Kidney (tissue), 14 donors: Measurements from ENCODE around the gene PTPN9. TPM values are rescaled to one million over a fixed set of nuclear protein-coding genes. Genes with fewer than 3 reads are reported as not detected.
A peak's percentile ranks its signal among the peaks of the same experiment; 100 is the strongest.

Experiments
- DNase-seq, 5 donors: peaks; one replicate each; pipeline ENCODE4 v3.0.0-alpha.2; 2013 to 2020
- FAIRE-seq: peaks from 2 replicates; lab custom pipeline; 2012; peaks lifted over from hg19 to GRCh38; lab: Jason Lieb, UNC
- H3K27ac ChIP-seq, 2 donors: one replicate each; pipeline ENCODE4 v1.7.0; 2013; ENCODE audit warnings: low read depth in 2 of 2, low read length in 2 of 2, inconsistent platforms in 1 of 2
- H3K27me3 ChIP-seq: one replicate; pipeline ENCODE4 v1.7.1; 2013; ENCODE audit warnings: low read length, inconsistent platforms; ENCODE audit not compliant: control insufficient read depth, insufficient read depth
- H3K36me3 ChIP-seq, 3 donors: one replicate each; pipeline versions ENCODE4 v1.7.0 to v1.7.1; 2013; ENCODE audit warnings: low read length in 3 of 3, control low read depth in 1 of 3, inconsistent platforms in 1 of 3; ENCODE audit not compliant: insufficient read depth in 3 of 3, control insufficient read depth in 2 of 3
- H3K4me1 ChIP-seq, 3 donors: one replicate each; pipeline versions ENCODE4 v1.7.0 to v1.7.1; 2013; ENCODE audit warnings: low read length in 3 of 3, inconsistent platforms in 1 of 3, low read depth in 1 of 3; ENCODE audit not compliant: control insufficient read depth in 2 of 3, insufficient read depth in 2 of 3
- H3K4me3 ChIP-seq, 3 donors: one replicate each; pipeline versions ENCODE4 v1.7.0 to v1.8.1; 2013; ENCODE audit warnings: low read length in 3 of 3, control low read depth in 1 of 3, inconsistent platforms in 1 of 3
- H3K9ac ChIP-seq, 3 donors: one replicate each; pipeline versions ENCODE4 v1.7.0 to v1.7.1; 2013; ENCODE audit warnings: low read length in 3 of 3, control low read depth in 1 of 3, inconsistent platforms in 1 of 3
- H3K9me3 ChIP-seq, 3 donors: one replicate each; pipeline versions ENCODE4 v1.7.0 to v1.7.1; 2013; ENCODE audit warnings: low read length in 3 of 3, control low read depth in 1 of 3, inconsistent platforms in 1 of 3; ENCODE audit not compliant: control insufficient read depth in 2 of 3, insufficient read depth in 1 of 3
- CTCF ChIP-seq: IDR thresholded peaks from 3 replicates; pipeline ENCODE4 v1.5.1; 2012; ENCODE audit warnings: mild to moderate bottlenecking, moderate library complexity, borderline replicate concordance; ENCODE audit not compliant: insufficient read depth; ENCODE audit errors: extremely low read depth
- intact Hi-C: fragments of 100-400 bp; cut with DNase I; formaldehyde crosslinking; loops from one replicate; pipeline ENCODE4 v1.11.1; 2022
- polyA plus RNA-seq: library from polyadenylated mRNA; stranded (reverse); fragments of 350-450 nt; fragmentation: Illumina TruSeq; extraction: RNeasy Lipid Tissue Mini Kit (QIAGEN cat#74804); gene quantifications from one replicate; pipeline ENCODE4 v1.2.3, GENCODE V29; 2014; ENCODE audit warnings: low read depth, low replicate concordance; ENCODE audit not compliant: insufficient read depth
- total RNA-seq: library from RNA; stranded (reverse); fragmentation: NEBNext Ultra II Directional; extraction: Animal tissue kit (Norgen Biotek cat#: 25700); gene quantifications from one replicate; pipeline ENCODE4 v1.2.1, GENCODE V29; 2021
- donor health status: control.
- donor health status: control.
- donor health status: control.
- donor health status: control.
- donor health status: control.
- donor health status: DM: yes; HTN: yes; CAD: no.
- donor health status: Normal renal cell carcinoma (clear cell type).

PTPN9 gene
- total and polyA plus RNA-seq, 2 donors from 2014 or later: 15.3 to 52.5 TPM

GRCh38 chr15:75468913-75469598 lies 110.1 kb downstream of the PTPN9 start:
- H3K36me3 ChIP-seq: peaks cover 12 to 32% (median 31%) of the 10 kb centered on the region in 3 donors
- no peak overlapping the region for H3K9ac ChIP-seq
- intact Hi-C loops: no loop called here
- H3K27ac ChIP-seq: no peak overlapping the region
- H3K9me3 ChIP-seq: no peaks in the 10 kb centered on the region
- H3K27me3 ChIP-seq: no peaks in the 10 kb centered on the region
- FAIRE-seq: no peak
- no peak for TF ChIP-seq CTCF
- H3K4me1 ChIP-seq: no peaks in the 10 kb centered on the region
- no peak overlapping the region for H3K4me3 ChIP-seq
- DNase-seq: no peak

GRCh38 chr15:75460646-75461045 lies 118.5 kb downstream of the PTPN9 start:
- no peak overlapping the region for H3K27ac ChIP-seq
- no peak for TF ChIP-seq CTCF
- no peak overlapping the region for H3K4me3 ChIP-seq
- H3K4me1 ChIP-seq: peaks cover 0 to 5% (median 2%) of the 10 kb centered on the region in 3 donors
- DNase-seq (peak in 2 of 5 donors; percentile 15 to 19), FAIRE-seq (no peak)
- no peaks in the 10 kb centered on the region for H3K27me3 ChIP-seq
- no peak overlapping the region for H3K9ac ChIP-seq
- no peaks in the 10 kb centered on the region for H3K36me3 ChIP-seq
- H3K9me3 ChIP-seq: no peaks in the 10 kb centered on the region
- intact Hi-C loops: no loop called here

- Histone ChIP-seq H3K36me3 (no peaks in the 10 kb centered on the region), H3K9me3 (no peaks in the 10 kb centered on the region), H3K4me1 (peaks cover 0 to 5% (median 2%) of the 10 kb centered on the region in 3 donors), H3K9ac (no peak overlapping the region), H3K27ac (no peak overlapping the region), H3K27me3 (no peaks in the 10 kb centered on the region), H3K4me3 (no peak overlapping the region)
- TF ChIP-seq CTCF: no peak
- intact Hi-C loops: no loop called here
- no peak for FAIRE-seq
- DNase-seq: no peak
Measured at GRCh38 chr15:75459581-75459980, 119.5 kb downstream of the PTPN9 start.
